ENCODE measurements around the gene LGALS1. TPM values are rescaled to one million over a fixed set of nuclear protein-coding genes. Genes with fewer than 3 reads are reported as not detected.

Gene LGALS1
- polyA plus RNA-seq, 1 donor (not counting 4 experiments of a cell fraction or from before 2014, with no cell fraction given) = 2,086 TPM

DNA sequence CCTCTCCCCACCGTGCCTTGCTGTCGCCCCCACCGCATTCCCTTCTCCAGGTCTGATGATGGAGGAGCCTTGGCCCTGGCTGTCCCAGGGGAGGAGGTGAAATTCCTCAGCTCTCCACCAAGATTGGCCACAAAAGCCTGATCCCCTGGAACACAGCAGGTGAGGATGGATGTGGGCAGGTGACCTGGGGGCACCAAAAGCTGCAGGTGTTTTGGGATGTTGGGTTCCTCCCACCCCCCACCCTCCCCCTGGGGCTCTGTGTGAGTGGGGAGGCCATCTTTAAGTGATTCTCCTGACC lies 22.1 kb downstream of the LGALS1 start:
- no peak for FAIRE-seq
- dilution Hi-C loops (cut with MboI; ENCODE audit: extremely low pct_ligation_motif_present, low sequenced_read_pairs) = no loop called here
- peaks cover 5 to 8% of the 10 kb centered on the region in 2 experiments for H3K36me3 ChIP-seq (ENCODE audit: control insufficient read depth in 2 of 2, extremely low read depth in 1 of 2, insufficient read depth in 2 of 2, low read length in 2 of 2)
- no peak overlapping the region for H3K4me3 ChIP-seq (ENCODE audit: control insufficient read depth in 2 of 3, extremely low read depth in 1 of 3, insufficient read depth in 2 of 3, low read depth in 1 of 3, low read length in 3 of 3)
- H3K27me3 ChIP-seq (ENCODE audit: control insufficient read depth, extremely low read depth, insufficient read depth, low read length) = no peaks in the 10 kb centered on the region
- DNase-seq (ENCODE audit: low read depth, low spot score) = no peak
- H3K9me1 ChIP-seq (ENCODE audit: control insufficient read depth, extremely low read depth, insufficient read depth, low read length) = no peaks in the 10 kb centered on the region
- H4K20me1 ChIP-seq (ENCODE audit: control insufficient read depth, extremely low read depth, insufficient read depth, low read length) = no peaks in the 10 kb centered on the region
- TF ChIP-seq EZH2 (IDR thresholded peaks at IDR 0.05; ENCODE audit: low read length) (no peak), CTCF (optimal IDR thresholded peaks at IDR 0.05 in 1 of 3, IDR thresholded peaks at IDR 0.05 in 1 of 3, conservative IDR thresholded peaks at IDR 0.05 in 1 of 3; ENCODE audit: extremely low read depth in 1 of 3, insufficient read depth in 2 of 3, low read length in 3 of 3) (no peak)
- H3K4me2 ChIP-seq (ENCODE audit: control insufficient read depth, extremely low read depth, insufficient read depth, low read depth, low read length) = no peak overlapping the region
- peaks cover 7% of the 10 kb centered on the region for H3K4me1 ChIP-seq (ENCODE audit: control insufficient read depth, extremely low read depth, insufficient read depth, low read length)
- no peaks in the 10 kb centered on the region for H3K9me3 ChIP-seq (ENCODE audit: control insufficient read depth, low read depth, low read length)
- no peak overlapping the region for H3K9ac ChIP-seq (ENCODE audit: control insufficient read depth, extremely low read depth, insufficient read depth, low read length)
- no peaks in the 10 kb centered on the region for H3K79me2 ChIP-seq (ENCODE audit: control insufficient read depth, insufficient read depth, low read length)
- no peak overlapping the region for H2AFZ ChIP-seq (ENCODE audit: control insufficient read depth, low read length)
- no peak overlapping the region for H3K27ac ChIP-seq (ENCODE audit: control insufficient read depth, insufficient read depth, low read length)

DNA sequence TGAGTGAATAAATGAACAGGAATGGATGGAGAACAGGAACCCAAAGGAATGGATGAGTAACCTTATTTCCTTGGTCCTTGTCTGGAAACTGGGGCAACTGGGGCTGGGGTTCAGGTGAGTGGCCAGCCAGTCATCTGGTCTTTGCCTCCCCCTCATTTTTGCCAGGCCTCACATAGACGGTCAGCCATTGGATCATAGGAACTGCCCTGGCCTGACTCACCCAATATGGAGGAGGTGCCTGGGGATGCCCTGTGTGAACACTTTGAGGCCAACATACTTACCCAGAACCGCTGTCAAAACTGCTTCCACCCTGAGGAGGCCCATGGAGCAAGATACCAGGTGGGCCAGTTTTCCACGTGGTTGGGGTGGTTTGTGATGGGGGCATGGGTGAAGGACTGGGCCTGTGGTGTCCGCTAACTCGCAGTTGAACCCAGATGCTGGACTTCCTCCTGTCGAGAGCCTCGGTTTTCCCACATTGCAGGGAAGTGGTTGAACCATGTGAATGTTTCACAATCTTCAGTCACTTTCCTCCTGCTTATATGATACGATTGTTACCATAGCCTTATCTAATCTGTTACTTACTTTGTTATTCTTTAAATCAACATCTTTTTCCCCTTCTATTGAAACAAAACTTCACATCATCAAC lies 25.8 kb downstream of the LGALS1 start:
- TF ChIP-seq EZH2 (IDR thresholded peaks at IDR 0.05; ENCODE audit: low read length) = no peak
- Histone ChIP-seq H3K9me3 (ENCODE audit: control insufficient read depth, low read depth, low read length) (no peaks in the 10 kb centered on the region), H3K9ac (ENCODE audit: control insufficient read depth, extremely low read depth, insufficient read depth, low read length) (no peak overlapping the region), H3K4me1 (ENCODE audit: control insufficient read depth, extremely low read depth, insufficient read depth, low read length) (peaks cover 7% of the 10 kb centered on the region), H2AFZ (ENCODE audit: control insufficient read depth, low read length) (no peak overlapping the region), H3K4me2 (ENCODE audit: control insufficient read depth, extremely low read depth, insufficient read depth, low read depth, low read length) (no peak overlapping the region), H3K27me3 (ENCODE audit: control insufficient read depth, extremely low read depth, insufficient read depth, low read length) (no peaks in the 10 kb centered on the region), H3K4me3 (ENCODE audit: control insufficient read depth in 2 of 3, extremely low read depth in 1 of 3, insufficient read depth in 2 of 3, low read depth in 1 of 3, low read length in 3 of 3) (no peak overlapping the region), H3K9me1 (ENCODE audit: control insufficient read depth, extremely low read depth, insufficient read depth, low read length) (no peaks in the 10 kb centered on the region), H3K79me2 (ENCODE audit: control insufficient read depth, insufficient read depth, low read length) (no peaks in the 10 kb centered on the region), H3K27ac (ENCODE audit: control insufficient read depth, insufficient read depth, low read length) (no peak overlapping the region), H3K36me3 (ENCODE audit: control insufficient read depth in 2 of 2, extremely low read depth in 1 of 2, insufficient read depth in 2 of 2, low read length in 2 of 2) (no peaks in the 10 kb centered on the region), H4K20me1 (ENCODE audit: control insufficient read depth, extremely low read depth, insufficient read depth, low read length) (no peaks in the 10 kb centered on the region)
- FAIRE-seq (no peak), DNase-seq (ENCODE audit: low read depth, low spot score) (no peak)
- dilution Hi-C loops (cut with MboI; ENCODE audit: extremely low pct_ligation_motif_present, low sequenced_read_pairs) = no loop called here

GRCh38 chr22:37703906-37704305 lies 28.5 kb downstream of the LGALS1 start:
- H3K4me2 ChIP-seq (ENCODE audit: control insufficient read depth, extremely low read depth, insufficient read depth, low read depth, low read length) = no peak overlapping the region
- H2AFZ ChIP-seq (ENCODE audit: control insufficient read depth, low read length) = no peak overlapping the region
- dilution Hi-C loops (cut with MboI; ENCODE audit: extremely low pct_ligation_motif_present, low sequenced_read_pairs) = no loop called here
- H3K4me1 ChIP-seq (ENCODE audit: control insufficient read depth, extremely low read depth, insufficient read depth, low read length) = peaks cover under 1% of the 10 kb centered on the region
- no peaks in the 10 kb centered on the region for H4K20me1 ChIP-seq (ENCODE audit: control insufficient read depth, extremely low read depth, insufficient read depth, low read length)
- no peaks in the 10 kb centered on the region for H3K36me3 ChIP-seq (ENCODE audit: control insufficient read depth in 2 of 2, extremely low read depth in 1 of 2, insufficient read depth in 2 of 2, low read length in 2 of 2)
- no peaks in the 10 kb centered on the region for H3K9me3 ChIP-seq (ENCODE audit: control insufficient read depth, low read depth, low read length)
- no peak overlapping the region for H3K9ac ChIP-seq (ENCODE audit: control insufficient read depth, extremely low read depth, insufficient read depth, low read length)
- FAIRE-seq (no peak), DNase-seq (ENCODE audit: low read depth, low spot score) (no peak)
- TF ChIP-seq CTCF (optimal IDR thresholded peaks at IDR 0.05 in 1 of 3, IDR thresholded peaks at IDR 0.05 in 1 of 3, conservative IDR thresholded peaks at IDR 0.05 in 1 of 3; ENCODE audit: extremely low read depth in 1 of 3, insufficient read depth in 2 of 3, low read length in 3 of 3) = no peak
- TF ChIP-seq EZH2 (IDR thresholded peaks at IDR 0.05; ENCODE audit: low read length) = no peak
- H3K27me3 ChIP-seq (ENCODE audit: control insufficient read depth, extremely low read depth, insufficient read depth, low read length) = no peaks in the 10 kb centered on the region
- no peaks in the 10 kb centered on the region for H3K79me2 ChIP-seq (ENCODE audit: control insufficient read depth, insufficient read depth, low read length)
- H3K27ac ChIP-seq (ENCODE audit: control insufficient read depth, insufficient read depth, low read length) = no peak overlapping the region
- no peaks in the 10 kb centered on the region for H3K9me1 ChIP-seq (ENCODE audit: control insufficient read depth, extremely low read depth, insufficient read depth, low read length)
- no peak overlapping the region for H3K4me3 ChIP-seq (ENCODE audit: control insufficient read depth in 2 of 3, extremely low read depth in 1 of 3, insufficient read depth in 2 of 3, low read depth in 1 of 3, low read length in 3 of 3)

Measured in keratinocyte (primary cell).